GM19238 (cell line): ENCODE results near the gene FGF6.
"Not testable (repeated sequence)": the region's sequence is repeated elsewhere in the genome, so short reads cannot be mapped to it uniquely, and the experiment has no call there.

Experiments
- DNase-seq: peaks from one replicate; pipeline ENCODE4 v3.0.0; 2011; ENCODE audit warnings: low spot score; ENCODE audit not compliant: insufficient read length

Gene FGF6

GRCh38 chr12:4445156-4446101 lies at the start of gene FGF6:
Gene FGF6, minus strand, starts transcription at chr12:4445815. Its CDS starts 245 bp downstream, at chr12:4445570.
- DNase-seq, result no peak

DNA sequence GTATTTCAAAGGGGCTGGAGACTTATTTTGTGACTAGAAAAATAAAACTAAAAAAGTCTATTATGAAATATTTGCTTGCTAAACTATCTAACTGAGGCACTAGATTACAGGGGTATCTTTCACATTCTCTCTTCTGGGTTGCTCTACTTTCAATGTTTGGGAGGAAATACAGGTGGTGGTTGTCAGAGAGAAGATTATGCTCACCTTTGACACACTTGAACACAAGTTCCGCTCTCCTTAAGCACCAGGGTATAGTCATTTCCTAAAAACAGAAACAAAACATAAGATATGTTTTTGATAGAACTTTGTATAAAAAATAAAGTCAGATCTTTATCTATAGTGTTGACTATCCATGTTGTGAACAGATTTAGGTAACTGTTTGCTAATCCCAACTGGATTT lies 45.4 kb upstream of the FGF6 start:
- DNase-seq, result no peak

- no peak for DNase-seq
Observed at GRCh38 chr12:4489556-4489955, 43.9 kb upstream of the FGF6 start.

DNA sequence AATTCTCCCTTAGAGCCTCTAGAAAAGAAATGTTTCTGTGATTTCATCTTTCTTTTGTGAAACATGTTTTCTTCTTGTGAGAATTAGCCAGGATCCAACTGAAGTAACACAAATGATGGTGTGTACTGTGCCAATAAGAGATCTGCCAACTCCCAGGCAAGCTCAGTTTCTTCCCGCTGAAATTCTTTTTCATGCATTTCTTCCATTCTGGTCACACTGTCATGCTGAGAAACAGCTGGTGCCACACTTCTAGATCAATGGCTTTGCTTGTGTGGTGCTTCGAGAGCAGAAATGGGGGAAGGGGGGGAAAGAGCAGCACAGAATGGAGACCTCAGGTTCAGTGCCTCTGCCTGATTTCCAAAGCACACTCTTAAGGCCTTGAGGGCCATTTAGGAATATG lies 41.4 kb upstream of the FGF6 start:
- no peak for DNase-seq

GRCh38 chr12:4486049-4486699 lies 40.6 kb upstream of the FGF6 start:
- DNase-seq, result no peak

DNA sequence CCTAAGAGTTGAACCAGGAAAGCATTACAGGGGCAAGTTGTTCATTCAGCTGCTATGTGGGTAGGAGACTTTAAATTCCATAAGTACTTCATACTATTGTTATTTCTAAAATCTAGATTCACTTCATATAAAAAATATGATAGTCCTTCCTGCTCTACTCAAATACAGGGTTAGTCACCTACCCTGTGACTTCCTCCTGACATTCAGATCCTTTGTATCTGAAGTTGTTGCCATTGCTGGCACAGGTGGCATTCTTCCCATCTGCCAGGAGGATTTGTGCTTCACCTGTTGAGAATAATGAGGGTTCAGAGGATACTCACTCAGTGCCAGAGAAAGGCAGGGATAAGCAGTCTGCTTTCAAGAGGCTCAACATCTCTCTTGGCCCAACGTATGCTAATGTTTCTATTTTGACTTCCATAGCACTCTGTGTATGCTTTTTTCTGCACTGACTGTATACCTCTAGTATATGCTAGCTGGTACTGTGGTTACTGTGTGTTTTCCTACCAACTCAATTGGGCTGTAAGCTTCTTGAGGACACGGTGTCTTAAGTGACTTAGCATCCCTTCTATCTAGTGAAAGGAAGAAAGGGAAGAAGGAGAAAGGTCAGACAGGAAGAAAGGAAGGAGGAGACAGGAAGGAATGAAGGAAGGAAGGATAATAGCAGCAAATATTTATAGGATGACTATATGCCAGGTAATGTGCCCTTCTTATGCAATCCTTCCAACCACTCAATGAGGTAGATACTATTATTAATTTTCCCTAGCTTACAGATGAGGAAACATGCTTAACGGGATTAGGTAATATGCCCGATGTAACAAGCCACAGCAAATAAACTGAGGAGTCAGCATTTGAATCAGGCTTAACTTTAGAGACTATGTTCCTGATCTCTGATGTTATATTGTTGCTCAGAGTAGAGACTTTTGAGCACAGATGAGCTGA lies 38.5 kb upstream of the FGF6 start:
- no peak for DNase-seq

- DNase-seq, result no peak
Observed at GRCh38 chr12:4482936-4483335, 37.3 kb upstream of the FGF6 start.

DNA sequence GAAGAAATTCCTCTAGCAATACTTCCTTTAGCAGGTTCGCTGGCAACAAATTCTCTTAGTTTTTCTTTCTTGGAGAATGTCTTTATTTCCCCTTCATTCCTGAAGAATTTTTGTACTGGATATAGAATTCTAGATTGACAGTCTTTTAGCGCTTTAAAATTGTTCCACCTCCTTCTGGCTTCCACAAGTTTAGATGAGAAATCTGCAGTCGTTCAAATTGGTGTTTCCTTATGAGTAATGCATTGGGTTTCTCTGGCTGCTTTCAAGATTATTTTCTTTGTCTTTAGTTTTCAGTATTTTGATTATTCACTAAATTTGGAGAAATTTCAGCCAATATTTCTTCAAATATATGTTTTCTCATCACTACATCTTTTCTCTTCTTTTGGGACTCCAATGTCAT lies 33.3 kb upstream of the FGF6 start:
- no peak for DNase-seq

GRCh38 chr12:4477129-4477528 lies 31.5 kb upstream of the FGF6 start:
- DNase-seq, result no peak

DNA sequence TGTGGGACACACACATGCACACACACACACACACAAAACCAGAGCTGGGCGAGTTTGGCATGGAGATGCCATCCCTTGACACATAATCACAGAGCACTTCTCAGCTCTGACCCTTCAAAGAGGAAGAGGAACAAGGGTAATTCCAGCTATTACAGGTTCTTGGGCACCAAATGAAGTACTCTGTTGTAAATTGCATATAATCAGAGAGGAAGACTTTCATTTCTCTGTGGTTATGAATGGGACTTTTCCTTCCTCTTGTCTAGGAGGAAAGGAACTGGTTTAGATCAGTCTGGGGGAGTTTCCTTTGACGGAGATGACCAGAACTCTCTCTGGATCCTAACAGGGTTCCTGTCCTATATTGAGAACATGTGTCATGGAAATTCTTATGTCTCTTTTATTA lies 26.4 kb upstream of the FGF6 start:
- DNase-seq, result no peak

DNA sequence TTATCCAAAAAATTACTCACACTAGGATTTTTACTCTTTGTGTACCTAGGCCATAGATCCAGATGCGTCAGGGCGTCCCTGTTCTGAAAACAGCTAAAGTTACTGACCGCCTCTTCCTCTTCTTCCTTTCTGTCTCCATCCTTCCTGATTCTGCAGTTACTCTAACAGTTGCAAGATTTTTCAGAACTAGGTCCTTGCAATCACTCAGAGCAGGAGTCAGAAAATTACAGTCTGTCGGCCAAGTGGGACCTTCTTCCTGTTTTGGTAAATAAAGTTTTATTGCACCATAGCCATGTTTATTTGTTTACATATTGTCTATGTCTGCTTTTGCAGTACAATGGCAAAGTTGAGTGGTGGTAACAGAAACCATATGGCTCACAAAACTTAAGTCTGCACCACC lies 25.6 kb upstream of the FGF6 start:
- no peak for DNase-seq

DNA sequence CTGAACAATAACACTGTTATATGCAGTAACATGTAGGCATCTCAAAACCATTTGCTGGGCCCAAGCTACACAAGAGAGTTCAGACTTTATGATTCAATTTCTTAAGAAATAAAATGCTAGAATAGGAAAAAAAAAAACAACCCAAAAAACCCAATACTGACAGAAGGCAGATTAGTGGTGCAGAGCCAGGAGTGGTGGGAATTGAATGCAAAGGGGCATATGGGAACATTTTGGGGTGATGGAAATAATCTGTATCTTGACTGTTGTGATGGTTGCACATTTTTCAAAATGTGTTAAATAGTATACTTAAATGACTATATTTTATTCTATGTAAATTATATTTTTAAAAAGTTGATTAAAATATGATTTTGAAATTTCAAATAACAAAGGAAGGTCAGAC lies 23.4 kb upstream of the FGF6 start:
- no peak for DNase-seq

- DNase-seq, result no peak
Observed at GRCh38 chr12:4460761-4461160, 15.1 kb upstream of the FGF6 start.

DNA sequence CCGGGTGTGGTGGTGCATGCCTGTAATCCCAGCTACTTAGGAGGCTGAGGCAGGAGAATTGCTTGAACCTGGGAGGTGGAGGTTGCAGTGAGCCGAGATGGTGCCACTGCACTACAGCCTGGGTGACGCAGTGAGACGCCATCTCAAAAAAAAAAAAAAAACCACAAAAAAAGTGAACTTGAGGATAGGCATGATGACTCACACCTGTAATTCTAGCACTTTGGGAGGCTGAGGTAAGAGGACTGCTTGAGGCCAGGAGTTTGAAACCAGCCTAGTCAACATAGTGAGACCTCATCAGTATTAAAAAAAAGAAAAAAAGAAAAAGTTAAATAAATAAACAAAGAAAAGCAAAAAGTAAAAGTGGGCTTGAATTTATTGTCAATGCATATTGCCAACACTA lies 10.2 kb upstream of the FGF6 start:
- not testable (repeated sequence) for DNase-seq

DNA sequence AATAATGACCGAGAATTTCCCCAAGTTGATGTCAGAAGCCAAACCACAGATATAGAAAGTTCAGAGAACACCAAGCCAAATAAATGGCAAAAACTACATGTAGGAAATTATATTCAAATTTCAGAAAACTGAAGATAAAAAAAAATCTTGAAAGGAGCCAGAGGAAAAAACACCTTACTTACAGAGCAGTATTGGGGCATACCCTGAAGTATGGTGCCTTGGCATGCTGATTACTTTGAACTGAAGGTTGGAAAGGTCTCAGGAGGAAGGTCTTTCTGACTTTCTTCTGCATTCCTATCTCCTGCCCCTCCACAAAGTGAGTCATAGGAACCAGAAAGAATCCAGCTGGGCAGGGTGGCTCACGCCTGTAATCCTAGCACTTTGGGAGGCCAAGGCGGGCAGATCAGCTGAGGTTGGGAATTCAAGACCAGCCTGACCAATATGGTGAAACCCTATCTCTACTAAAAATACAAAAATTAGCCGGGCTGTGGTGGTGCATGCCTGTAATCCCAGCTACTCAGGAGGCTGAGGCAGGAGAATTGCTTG lies 8.8 kb upstream of the FGF6 start:
- DNase-seq, result no peak

DNA sequence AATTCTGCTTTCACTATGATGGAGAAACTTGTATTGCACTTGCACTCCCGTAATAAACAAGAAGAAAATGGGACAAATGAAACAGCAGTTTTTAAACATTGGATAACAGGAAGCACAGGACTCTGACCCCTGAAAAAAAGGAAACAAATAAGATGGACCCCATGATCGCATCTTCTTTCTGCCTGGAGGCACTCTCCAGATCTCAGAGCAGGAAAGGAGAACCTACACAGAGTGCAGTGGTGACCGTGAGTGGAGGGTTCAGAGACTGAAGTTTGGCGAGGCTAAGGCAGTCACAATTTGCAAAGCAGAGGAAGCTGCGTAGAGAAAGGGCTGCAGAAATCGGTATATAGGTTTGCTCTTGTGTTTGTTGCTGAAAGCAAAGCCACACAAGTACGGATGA lies 6.1 kb upstream of the FGF6 start:
- DNase-seq, result no peak

DNA sequence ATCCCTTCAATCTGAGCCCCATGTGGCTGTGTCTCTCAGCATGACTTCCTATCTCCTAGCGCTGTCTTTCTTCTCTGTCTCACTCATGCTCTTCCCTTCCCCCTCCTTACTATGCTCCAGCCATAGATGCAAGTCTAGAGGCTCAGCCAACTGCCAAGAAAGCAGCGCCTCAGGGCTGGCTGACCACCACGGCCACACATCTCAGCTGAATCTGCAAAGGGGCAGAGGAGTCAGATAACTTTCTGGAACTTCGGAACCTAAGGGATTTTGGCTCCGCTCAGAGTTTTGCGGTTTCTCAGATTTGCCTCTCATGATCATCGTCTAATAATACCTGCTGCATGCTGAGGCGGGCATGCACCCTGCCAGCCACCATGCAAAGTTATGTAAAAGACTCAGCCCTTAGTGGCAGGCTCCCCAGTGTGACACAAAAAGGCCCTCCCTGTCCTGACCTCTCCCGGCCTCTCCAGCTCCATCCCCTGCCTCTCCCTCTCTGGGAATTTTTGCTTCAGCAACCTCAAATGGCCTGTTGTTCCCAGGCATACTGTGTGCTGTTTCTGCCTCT lies 5.0 kb upstream of the FGF6 start:
- DNase-seq, result no peak

DNA sequence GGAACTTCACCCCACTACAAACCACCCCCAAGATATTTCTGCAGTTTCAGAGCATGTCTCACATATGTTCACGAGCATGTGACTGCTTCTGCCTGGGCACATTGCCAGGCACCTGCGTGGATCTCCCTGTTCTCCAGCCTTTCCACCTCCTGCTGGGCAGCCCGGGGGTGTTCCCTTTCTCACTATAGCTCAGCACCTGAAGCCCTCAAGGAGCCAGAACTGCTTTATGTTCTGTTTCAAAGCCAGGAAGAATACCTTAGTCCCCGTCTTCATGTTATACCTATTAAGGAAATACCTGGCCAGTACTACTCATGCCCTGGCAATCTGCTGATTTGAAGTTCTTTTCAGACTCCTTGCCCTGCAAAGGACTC lies 4.2 kb upstream of the FGF6 start:
- no peak for DNase-seq

DNA sequence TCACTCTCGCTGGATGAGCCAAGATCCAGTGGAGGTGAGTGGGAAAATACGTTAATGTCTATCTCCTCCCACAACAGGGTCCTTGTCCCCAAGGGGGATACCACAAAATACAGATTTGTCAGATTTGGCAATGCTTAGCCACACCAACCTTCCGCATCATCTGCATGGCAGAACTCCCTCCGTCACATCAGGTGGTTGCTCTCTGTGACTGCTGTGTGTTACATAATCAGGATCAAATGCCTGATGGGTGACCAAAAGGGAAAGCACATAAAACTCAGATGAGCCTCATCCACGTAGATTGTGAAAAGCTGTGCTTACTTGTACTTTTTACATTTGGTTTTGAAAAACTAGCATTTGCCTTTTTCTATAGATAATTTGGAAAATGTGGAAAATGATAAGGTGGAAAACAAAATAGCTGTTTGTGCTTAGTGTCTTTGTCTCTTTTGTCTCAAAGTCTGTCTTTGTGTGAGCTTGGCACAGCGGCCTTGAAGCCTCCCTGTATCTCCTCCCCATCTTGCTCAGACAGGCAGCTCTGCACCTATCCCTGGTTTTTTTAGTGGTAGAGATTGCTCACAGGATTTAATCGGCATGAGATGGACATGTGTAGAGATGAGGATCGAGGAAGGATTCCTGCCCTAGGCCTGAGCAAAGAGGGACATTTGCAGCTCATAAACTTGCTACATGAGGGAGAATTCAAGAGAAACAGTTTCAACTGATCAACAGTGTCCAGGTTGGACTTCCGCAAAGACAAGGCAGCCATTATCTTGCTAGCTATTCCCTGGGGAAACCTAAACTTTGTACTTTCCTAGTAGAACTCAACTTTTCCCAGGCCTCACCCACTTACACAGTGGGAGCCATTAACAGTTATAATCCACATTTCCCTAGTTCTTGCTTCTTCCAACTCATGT lies 3.6 kb upstream of the FGF6 start:
- no peak for DNase-seq

GRCh38 chr12:4448371-4448940 lies 2.8 kb upstream of the FGF6 start:
- DNase-seq, result no peak
